Gastroesophageal sphincter (tissue), 4 donors: Measurements from ENCODE around the gene CLDN3. TPM values are rescaled to one million over a fixed set of nuclear protein-coding genes. Genes with fewer than 3 reads are reported as not detected.

ENCODE experiments used
- ATAC-seq: fragments of 150-250 bp; one replicate; pipeline ENCODE4 v1.9.1; 2016; ENCODE audit warnings: mild to moderate bottlenecking, moderate library complexity
- H3K27ac ChIP-seq, 4 donors: fragments of 200-600 bp; sonication (generic) in 3 of 4; 1 replicate in 3 of 4; 2 replicates in 1 of 4; pipeline ENCODE4 v1.5.1; 2016 to 2019
- H3K27me3 ChIP-seq: fragments of 200-600 bp; sonication (generic); one replicate; pipeline ENCODE4 v1.5.1; 2019
- H3K36me3 ChIP-seq, 2 donors: fragments of 200-600 bp; sonication (generic); one replicate each; pipeline ENCODE4 v1.5.1; 2019; ENCODE audit warnings: control low read depth in 1 of 2
- H3K4me1 ChIP-seq, 3 donors: fragments of 200-600 bp; sonication (generic); 1 replicate in 2 of 3; 2 replicates in 1 of 3; pipeline ENCODE4 v1.5.1; 2016 to 2019; ENCODE audit warnings: control low read depth in 2 of 3
- H3K4me3 ChIP-seq, 2 donors: fragments of 200-600 bp; sonication (generic); one replicate each; pipeline ENCODE4 v1.5.1; 2019; ENCODE audit warnings: mild to moderate bottlenecking in 1 of 2, moderate library complexity in 1 of 2
- H3K9me3 ChIP-seq, 3 donors: fragments of 200-600 bp; sonication (generic); one replicate each; pipeline ENCODE4 v1.5.1; 2017 to 2019; ENCODE audit warnings: control low read depth in 2 of 3
- CTCF ChIP-seq, 4 experiments: fragments of 200-600 bp in 2 of 4; fragments of 450-650 bp in 2 of 4; sonication (generic) in 1 of 4; IDR thresholded peaks; one replicate each; pipeline ENCODE4 v1.5.1; 2017 to 2019; ENCODE audit warnings: antibody characterized with exemption in 4 of 4, mild to moderate bottlenecking in 2 of 4, moderate library complexity in 2 of 4
- EP300 ChIP-seq: sonication (generic); formaldehyde crosslinking; IDR thresholded peaks from one replicate; pipeline ENCODE4 v1.6.1; 2017; ENCODE audit warnings: antibody characterized with exemption, mild to moderate bottlenecking
- POLR2A ChIP-seq, 2 donors: fragments of 450-650 bp; IDR thresholded peaks; one replicate each; pipeline ENCODE4 v1.6.1; 2017; ENCODE audit warnings: antibody characterized with exemption in 2 of 2, mild to moderate bottlenecking in 2 of 2, moderate library complexity in 1 of 2
- POLR2AphosphoS5 ChIP-seq: sonication (generic); formaldehyde crosslinking; IDR thresholded peaks from one replicate; pipeline ENCODE4 v1.6.1; 2017; ENCODE audit warnings: antibody characterized with exemption
- WGBS, 2 donors: methylation state at CpG; one replicate each; pipeline ENCODE4 v1.1.5; 2018; ENCODE audit warnings: low coverage in 1 of 2; 5-methylcytosine and 5-hydroxymethylcytosine counted together
- total RNA-seq, 4 donors: library from RNA; depleted of rRNA; stranded (reverse); fragments of >200 nt; gene quantifications; one replicate each; pipeline ENCODE4 v1.1.0, GENCODE V29; 2016

The CLDN3 gene
- total RNA-seq, 4 donors from 2014 or later = 5.9 TPM; not detected in 3

- ATAC-seq = no peak
- Histone ChIP-seq H3K9me3 (no peaks in the 10 kb centered on the region), H3K27ac (no peak overlapping the region), H3K36me3 (no peaks in the 10 kb centered on the region), H3K27me3 (no peaks in the 10 kb centered on the region), H3K4me3 (no peak overlapping the region), H3K4me1 (peaks cover 0 to 10% (median 0%) of the 10 kb centered on the region in 3 donors)
- TF ChIP-seq CTCF (IDR thresholded peaks at IDR 0.05) (no peak), POLR2AphosphoS5 (no peak), POLR2A (IDR thresholded peaks at IDR 0.05) (no peak)
- WGBS, 2 donors = 72 to 85% methylated on average over 7 to 15 of the region's 16 CpGs
These were observed 19.9 kb downstream of the CLDN3 start for GRCh38 chr7:73749931-73750776.

GRCh38 chr7:73746378-73746777 is 23.7 kb downstream of the CLDN3 start:
- Histone ChIP-seq H3K36me3 (no peaks in the 10 kb centered on the region), H3K9me3 (no peaks in the 10 kb centered on the region), H3K4me3 (no peak overlapping the region), H3K4me1 (peaks cover 0 to 19% (median 4%) of the 10 kb centered on the region in 3 donors), H3K27ac (peak overlapping the region in 3 of 4 donors; percentile 5 to 57 (median 53)), H3K27me3 (no peaks in the 10 kb centered on the region)
- peak; percentile 64 for ATAC-seq
- TF ChIP-seq EP300 = no peak
- no peak for TF ChIP-seq CTCF (IDR thresholded peaks at IDR 0.05)
- TF ChIP-seq POLR2A (IDR thresholded peaks at IDR 0.05) = no peak
- WGBS, 2 donors = 37% methylated on average over 2 of the region's 4 CpGs; no CpG with 5 or more reads in 1 of the 2 donors

GRCh38 chr7:73742753-73743641 is 27.1 kb downstream of the CLDN3 start:
- ATAC-seq = no peak
- Histone ChIP-seq H3K4me3 (no peak overlapping the region), H3K9me3 (no peaks in the 10 kb centered on the region), H3K36me3 (no peaks in the 10 kb centered on the region), H3K4me1 (peaks cover 0 to 32% (median 6%) of the 10 kb centered on the region in 3 donors), H3K27ac (peak overlapping the region in 1 of 4 donors; percentile 42), H3K27me3 (no peaks in the 10 kb centered on the region)
- no peak for TF ChIP-seq POLR2A (IDR thresholded peaks at IDR 0.05)
- no peak for TF ChIP-seq POLR2AphosphoS5
- no peak for TF ChIP-seq EP300
- no peak for TF ChIP-seq CTCF (IDR thresholded peaks at IDR 0.05)
- WGBS, 2 donors = 52 to 56% methylated on average over 8 to 13 of the region's 35 CpGs

- peaks cover 0 to 38% (median 12%) of the 10 kb centered on the region in 3 donors for H3K4me1 ChIP-seq
- H3K27ac ChIP-seq = peak overlapping the region in 1 of 4 donors; percentile 42
- 67% methylated on average over 3 of the region's 7 CpGs; no CpG with 5 or more reads in 1 of the 2 donors for WGBS, 2 donors
- ATAC-seq = no peak
- no peaks in the 10 kb centered on the region for H3K9me3 ChIP-seq
- H3K36me3 ChIP-seq = peaks cover 0 to 2% of the 10 kb centered on the region in 2 donors
- H3K27me3 ChIP-seq = no peaks in the 10 kb centered on the region
- TF ChIP-seq POLR2AphosphoS5 = no peak
- no peak for TF ChIP-seq EP300
- no peak for TF ChIP-seq POLR2A (IDR thresholded peaks at IDR 0.05)
- no peak for TF ChIP-seq CTCF (IDR thresholded peaks at IDR 0.05)
- H3K4me3 ChIP-seq = no peak overlapping the region
These were observed 27.7 kb downstream of the CLDN3 start for GRCh38 chr7:73742338-73742752.
